ENCODE data around the gene DTNBP1.

The DTNBP1 gene

GRCh38 chr6:15662326-15663129 lies at the start of gene DTNBP1:
Gene DTNBP1, minus strand, starts transcription at chr6:15663028. Its CDS starts 159 bp downstream, at chr6:15662869.
- FAIRE-seq: no peak
- peak; percentile 3 for TF ChIP-seq CTCF (IDR thresholded peaks at IDR 0.05; ENCODE audit: insufficient read depth, missing control alignments)

DNA sequence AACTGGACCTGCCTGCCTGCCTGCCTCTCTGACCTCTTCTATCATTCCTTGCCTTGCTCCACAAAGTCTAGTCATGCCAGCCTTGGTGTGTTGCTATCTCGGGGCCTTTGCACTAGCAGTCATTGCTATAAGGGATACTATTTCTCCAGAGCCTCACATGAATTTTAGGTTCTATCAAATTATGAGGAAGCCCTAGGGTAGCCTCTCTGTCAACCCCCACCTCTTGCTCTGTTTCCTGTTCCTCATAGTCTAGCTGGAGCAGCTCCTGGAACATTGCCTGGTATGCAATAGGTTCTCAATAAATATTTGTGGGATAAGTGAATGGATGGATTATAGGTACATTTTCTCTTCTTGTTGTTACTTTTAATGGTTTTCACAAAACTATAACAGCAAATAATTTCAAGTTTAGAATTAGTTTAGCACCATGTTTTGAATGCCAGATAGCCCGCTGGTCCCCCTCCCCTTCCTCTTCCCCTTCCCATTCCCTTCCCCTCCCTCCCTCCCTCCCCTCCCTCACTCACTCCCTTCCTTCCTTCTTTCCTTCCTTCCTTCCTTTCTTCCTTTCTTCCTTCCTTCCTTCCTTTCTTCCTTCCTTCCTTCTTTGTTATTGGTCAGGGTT lies 46.9 kb upstream of the DTNBP1 start:
- DNase-seq (ENCODE audit: insufficient read length, low spot score): no peak
- no peak for TF ChIP-seq CTCF (IDR thresholded peaks at IDR 0.05; ENCODE audit: insufficient read depth, missing control alignments)
- no peak for FAIRE-seq

More at GRCh38 chr6:15662326-15663129, at the start of gene DTNBP1:
- DNase-seq (ENCODE audit: insufficient read length, low spot score): peak; percentile 86

GRCh38 chr6:15708231-15708630 lies 45.4 kb upstream of the DTNBP1 start:
- DNase-seq (ENCODE audit: insufficient read length, low spot score) (no peak), FAIRE-seq (no peak)
- TF ChIP-seq CTCF (IDR thresholded peaks at IDR 0.05; ENCODE audit: insufficient read depth, missing control alignments): no peak

GRCh38 chr6:15705981-15706380 lies 43.2 kb upstream of the DTNBP1 start:
- no peak for TF ChIP-seq CTCF (IDR thresholded peaks at IDR 0.05; ENCODE audit: insufficient read depth, missing control alignments)
- DNase-seq (ENCODE audit: insufficient read length, low spot score) (no peak), FAIRE-seq (no peak)

DNA sequence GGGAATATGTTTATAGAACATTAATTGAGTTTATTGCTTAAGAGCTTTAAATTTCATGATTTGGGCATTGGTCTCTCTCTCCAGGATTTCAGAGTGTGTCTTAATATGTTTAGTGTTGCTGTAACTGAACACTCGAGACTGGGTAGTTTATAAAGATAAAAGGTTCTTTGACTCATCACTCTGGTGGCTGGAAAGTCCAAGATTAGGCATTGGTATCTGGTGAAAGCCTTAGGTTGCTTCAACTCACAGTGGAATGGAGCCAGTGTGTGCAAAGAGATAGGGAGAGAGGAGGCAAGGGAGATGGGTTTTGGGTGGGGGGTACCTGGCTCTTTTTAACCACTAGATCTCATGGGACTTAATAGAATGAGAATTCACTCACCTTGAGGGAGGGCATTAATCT lies 35.6 kb upstream of the DTNBP1 start:
- DNase-seq (ENCODE audit: insufficient read length, low spot score) (no peak), FAIRE-seq (no peak)
- no peak for TF ChIP-seq CTCF (IDR thresholded peaks at IDR 0.05; ENCODE audit: insufficient read depth, missing control alignments)

DNA sequence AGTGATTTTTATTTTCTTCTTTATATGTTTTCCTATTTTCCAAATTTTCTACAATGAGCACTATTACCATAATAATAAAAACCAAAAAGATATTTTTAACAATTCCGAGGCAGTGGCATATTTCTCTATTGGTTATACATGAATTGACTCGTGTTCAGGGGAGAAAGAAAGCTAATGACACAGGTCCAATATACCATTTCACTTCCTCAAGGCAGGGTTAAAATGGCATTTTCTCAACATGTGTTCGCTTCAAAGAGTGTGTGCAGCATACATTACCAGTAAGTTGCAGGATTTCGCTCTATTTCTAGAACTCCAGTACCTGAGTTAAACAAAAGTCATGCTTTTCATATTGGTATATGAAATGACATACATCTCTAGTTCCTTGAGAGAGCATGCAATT lies 35.1 kb upstream of the DTNBP1 start:
- no peak for TF ChIP-seq CTCF (IDR thresholded peaks at IDR 0.05; ENCODE audit: insufficient read depth, missing control alignments)
- no peak for DNase-seq (ENCODE audit: insufficient read length, low spot score)
- FAIRE-seq: no peak

All from D721Med (cell line).